Gastroesophageal sphincter (tissue), 3 donors: ENCODE results near the gene MYL10.

Source experiments
- POLR2A ChIP-seq, 2 donors: fragments of 450-650 bp; IDR thresholded peaks; one replicate each; pipeline ENCODE4 v1.6.1; 2017; ENCODE audit warnings: antibody characterized with exemption in 2 of 2, mild to moderate bottlenecking in 2 of 2, moderate library complexity in 1 of 2
- POLR2AphosphoS5 ChIP-seq: sonication (generic); formaldehyde crosslinking; IDR thresholded peaks from one replicate; pipeline ENCODE4 v1.6.1; 2017; ENCODE audit warnings: antibody characterized with exemption
- TF ChIP-seq, protein P1 (sequence below), 4 experiments: fragments of 200-600 bp in 2 of 4; fragments of 450-650 bp in 2 of 4; sonication (generic) in 1 of 4; IDR thresholded peaks; one replicate each; pipeline ENCODE4 v1.5.1; 2017 to 2019; ENCODE audit warnings: antibody characterized with exemption in 4 of 4, mild to moderate bottlenecking in 2 of 4, moderate library complexity in 2 of 4

DNA sequence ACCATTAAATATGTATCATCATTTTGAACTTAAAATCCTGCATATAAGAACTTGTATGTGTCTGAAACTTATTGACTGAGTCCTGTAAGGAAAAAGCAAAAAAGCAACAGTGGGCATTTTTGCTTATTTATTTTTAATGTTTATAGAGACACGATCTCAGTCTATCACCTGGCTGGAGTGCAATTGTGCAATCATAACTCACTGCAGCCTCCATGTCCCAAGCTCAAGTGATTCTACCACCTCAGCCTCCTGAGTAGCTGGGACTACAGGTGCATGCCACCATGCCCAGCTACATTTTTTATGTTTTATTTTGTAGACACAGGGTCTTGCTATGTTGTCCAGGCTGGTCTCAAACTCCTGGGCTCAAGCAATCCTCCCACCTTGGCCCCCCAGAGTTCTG is 32.2 kb downstream of the MYL10 start:
- TF ChIP-seq, protein P1, sequence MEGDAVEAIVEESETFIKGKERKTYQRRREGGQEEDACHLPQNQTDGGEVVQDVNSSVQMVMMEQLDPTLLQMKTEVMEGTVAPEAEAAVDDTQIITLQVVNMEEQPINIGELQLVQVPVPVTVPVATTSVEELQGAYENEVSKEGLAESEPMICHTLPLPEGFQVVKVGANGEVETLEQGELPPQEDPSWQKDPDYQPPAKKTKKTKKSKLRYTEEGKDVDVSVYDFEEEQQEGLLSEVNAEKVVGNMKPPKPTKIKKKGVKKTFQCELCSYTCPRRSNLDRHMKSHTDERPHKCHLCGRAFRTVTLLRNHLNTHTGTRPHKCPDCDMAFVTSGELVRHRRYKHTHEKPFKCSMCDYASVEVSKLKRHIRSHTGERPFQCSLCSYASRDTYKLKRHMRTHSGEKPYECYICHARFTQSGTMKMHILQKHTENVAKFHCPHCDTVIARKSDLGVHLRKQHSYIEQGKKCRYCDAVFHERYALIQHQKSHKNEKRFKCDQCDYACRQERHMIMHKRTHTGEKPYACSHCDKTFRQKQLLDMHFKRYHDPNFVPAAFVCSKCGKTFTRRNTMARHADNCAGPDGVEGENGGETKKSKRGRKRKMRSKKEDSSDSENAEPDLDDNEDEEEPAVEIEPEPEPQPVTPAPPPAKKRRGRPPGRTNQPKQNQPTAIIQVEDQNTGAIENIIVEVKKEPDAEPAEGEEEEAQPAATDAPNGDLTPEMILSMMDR (IDR thresholded peaks at IDR 0.05) = no peak
- no peak for TF ChIP-seq POLR2A (IDR thresholded peaks at IDR 0.05)
- TF ChIP-seq POLR2AphosphoS5 = no peak
